Caki2 (cell line): ENCODE results near the gene TLR6. TPM values are rescaled to one million over a fixed set of nuclear protein-coding genes. Genes with fewer than 3 reads are reported as not detected.
A peak's percentile ranks its signal among the peaks of the same experiment; 100 is the strongest.
"Not testable (repeated sequence)": the region's sequence is repeated elsewhere in the genome, so short reads cannot be mapped to it uniquely, and the experiment has no call there.

Source experiments
- DNase-seq: peaks from one replicate; pipeline ENCODE4 v3.0.0-alpha.2; 2015; ENCODE audit warnings: low read depth
- in situ Hi-C: cut with HindIII; loops from 2 replicates; pipeline ENCODE4 v1.10.0; 2016; ENCODE audit warnings: low sequenced_read_pairs, low pct_unique_long_range_greater_than_20kb, mixed read lengths
- total RNA-seq: library from RNA; depleted of rRNA; stranded (reverse); fragments of >200 nt; shearing (Covaris generic); gene quantifications from 2 replicates; pipeline ENCODE4 v1.2.3, GENCODE V29; 2014; ENCODE audit warnings: low replicate concordance

The TLR6 gene
- total RNA-seq, 1 experiment from 2014 or later: 6.2 TPM

DNA sequence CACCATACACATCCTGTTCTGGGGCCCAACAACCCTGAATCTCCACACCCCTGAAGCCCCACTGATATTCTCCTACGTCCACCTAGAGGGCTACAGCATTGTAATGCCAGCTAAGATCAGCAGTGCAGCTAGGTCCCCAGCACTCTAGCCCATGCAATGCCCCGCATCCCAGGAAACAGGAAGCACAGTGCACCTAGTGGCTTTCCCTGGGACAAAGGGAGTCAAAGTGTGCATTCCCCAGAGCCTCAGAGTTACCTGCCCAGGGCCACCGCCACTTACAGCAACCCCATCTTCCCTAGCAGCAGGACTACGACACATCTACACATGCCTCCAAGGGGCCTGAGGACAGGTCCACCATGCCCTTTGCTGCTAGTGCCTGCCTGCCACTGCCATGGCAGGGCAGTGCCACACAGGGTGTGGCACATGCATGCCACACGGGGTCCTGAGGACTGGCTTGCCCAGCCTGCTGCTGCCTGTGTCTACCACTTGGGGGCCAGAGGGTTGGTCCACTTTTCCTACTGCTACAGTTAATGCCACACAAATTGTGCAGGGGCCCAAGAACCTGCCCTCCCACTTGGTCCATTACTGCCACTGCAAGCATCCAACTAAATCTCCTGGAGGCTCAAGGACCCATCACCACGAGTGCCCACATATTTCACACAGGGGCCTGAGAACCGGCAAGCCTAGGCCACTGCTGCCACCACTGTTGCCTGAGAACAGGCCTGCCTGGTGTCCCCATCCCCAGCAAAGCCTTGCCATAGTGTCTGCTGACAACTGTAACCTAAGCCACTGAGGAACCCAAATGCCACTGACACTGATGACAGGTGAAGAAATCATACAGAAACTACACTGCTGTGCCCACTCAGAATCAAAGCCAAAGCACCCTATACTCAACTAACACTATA, 23.7 kb downstream of the TLR6 start:
- no peak for DNase-seq

GRCh38 chr4:38832206-38832605, 24.4 kb downstream of the TLR6 start:
- DNase-seq: no peak
- in situ Hi-C loops: no loop called here

More for the DNA sequence above, 23.7 kb downstream of the TLR6 start:
- in situ Hi-C loops: no loop called here

DNA sequence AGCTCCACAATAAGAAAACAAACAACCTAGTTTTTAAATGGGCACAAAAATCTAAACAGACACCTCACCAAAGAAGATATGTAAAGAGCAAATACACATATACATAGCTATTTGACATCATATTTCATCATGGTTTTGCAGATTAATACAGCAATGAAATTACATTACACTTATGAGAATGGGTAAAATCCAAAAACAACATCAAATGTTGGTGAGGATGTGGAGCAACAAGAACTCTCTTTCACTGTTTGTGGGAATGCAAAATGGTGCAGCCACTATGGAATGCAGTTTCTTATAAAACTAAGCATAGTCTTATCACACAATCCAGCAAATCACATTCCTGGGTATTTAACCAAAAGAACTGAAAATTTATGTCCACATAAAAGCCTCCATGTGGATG, 25.0 kb downstream of the TLR6 start:
- in situ Hi-C loops: no loop called here
- DNase-seq: no peak

GRCh38 chr4:38829237-38829636, 27.4 kb downstream of the TLR6 start:
- in situ Hi-C loops: no loop called here
- no peak for DNase-seq

GRCh38 chr4:38823766-38824165, 32.9 kb downstream of the TLR6 start:
- no peak for DNase-seq
- in situ Hi-C loops: no loop called here

GRCh38 chr4:38822748-38823303, 33.8 kb downstream of the TLR6 start:
- DNase-seq: no peak
- in situ Hi-C loops: no loop called here

DNA sequence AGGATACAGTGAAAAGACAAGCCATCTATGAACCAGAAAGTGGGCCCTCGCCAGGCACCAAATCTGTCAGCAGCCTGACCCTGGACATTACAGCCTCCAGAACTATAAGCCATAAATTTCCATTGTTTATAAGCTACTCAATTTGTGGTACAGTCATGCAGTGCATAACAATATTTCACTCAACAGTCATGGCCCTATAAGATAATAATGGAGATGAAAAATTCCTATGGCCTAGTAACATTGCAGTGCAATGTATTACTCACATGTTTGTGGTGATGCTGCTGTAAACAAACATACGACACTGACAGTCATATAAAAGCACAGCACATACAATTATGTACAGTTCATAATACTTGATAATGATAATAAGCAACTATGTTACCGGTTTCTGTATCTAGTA, 34.9 kb downstream of the TLR6 start:
- in situ Hi-C loops: no loop called here
- DNase-seq: no peak

DNA sequence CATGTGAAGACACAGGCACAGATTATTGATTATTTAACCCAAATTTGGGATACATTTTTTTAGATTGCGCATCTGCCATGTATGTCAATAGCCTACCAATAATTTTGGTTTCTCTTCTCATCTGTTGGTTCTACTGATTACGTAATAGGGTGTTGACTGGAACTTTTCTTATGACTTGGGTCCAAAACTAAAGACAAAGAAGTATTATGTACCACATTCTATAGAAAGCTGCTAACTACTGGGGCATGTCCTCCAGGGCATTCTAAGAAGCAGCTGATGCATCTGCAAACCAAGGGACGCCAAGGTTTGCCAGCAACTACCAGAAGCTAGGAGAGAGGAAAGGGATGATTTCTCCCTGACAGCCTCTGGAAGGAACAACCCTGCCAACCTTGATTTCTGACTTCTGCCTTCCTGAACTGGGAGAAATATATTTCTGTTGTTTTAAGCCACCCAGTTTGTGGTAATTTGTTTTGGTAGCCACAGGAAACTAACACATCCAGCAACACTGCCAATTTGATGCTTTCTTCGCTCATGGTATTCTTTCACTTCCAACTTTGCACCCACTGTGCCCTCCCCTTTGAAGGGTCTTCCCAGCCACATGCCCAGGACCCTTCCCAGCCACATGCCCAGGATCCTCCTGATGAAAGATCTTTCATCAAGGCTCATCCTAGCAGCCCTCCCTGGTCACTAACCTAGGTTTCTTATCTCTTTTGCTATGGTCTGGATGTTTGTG, 36.1 kb downstream of the TLR6 start:
- no peak for DNase-seq
- in situ Hi-C loops: no loop called here

- in situ Hi-C loops: no loop called here
- DNase-seq: peak; percentile 30
Measured at GRCh38 chr4:38819569-38819968, 37.0 kb downstream of the TLR6 start.

- in situ Hi-C loops: no loop called here
- peak; percentile 34 for DNase-seq
Measured at GRCh38 chr4:38818441-38818976, 38.1 kb downstream of the TLR6 start.

DNA sequence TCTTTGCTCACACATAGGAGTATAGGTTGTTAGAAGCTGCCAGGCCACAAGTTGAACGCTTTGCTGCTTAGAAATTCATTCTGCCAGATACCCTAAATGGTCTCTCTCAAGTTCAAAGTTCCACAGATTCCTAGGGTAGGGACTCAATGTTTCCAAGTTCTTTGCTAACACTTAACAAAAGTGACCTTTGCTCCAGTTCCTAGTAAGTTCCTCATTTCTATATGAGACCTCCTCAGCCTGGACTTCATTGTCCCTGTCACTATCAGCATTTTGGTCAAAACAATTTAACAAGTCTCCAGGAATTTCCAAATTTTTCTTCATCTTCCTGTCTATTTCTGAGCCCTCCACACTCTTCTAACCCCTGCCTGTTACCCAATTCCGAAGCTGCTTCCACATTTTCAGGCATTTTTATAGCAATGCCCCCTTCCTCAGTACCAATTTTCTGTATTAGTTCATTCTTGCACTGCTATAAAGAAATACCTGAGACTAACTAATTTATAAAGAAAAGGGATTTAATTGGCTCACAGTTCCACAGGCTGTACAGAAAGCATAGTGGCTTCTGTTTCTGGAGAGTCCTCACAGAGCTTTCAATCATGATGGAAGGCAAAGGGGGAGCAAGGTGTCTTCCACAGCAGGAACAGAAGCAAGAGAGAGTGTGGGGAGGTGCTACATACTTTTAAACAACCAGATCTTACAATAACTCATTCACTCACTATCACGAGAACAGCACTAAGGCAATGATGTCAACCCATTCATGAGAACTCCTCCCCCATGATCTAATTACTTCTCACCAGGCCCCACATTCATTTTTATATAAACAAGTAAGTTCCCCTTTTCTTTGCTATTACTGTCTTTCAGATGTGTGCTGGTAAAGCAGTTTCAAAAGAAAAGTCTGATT, 40.5 kb downstream of the TLR6 start:
- peak; percentile 23 for DNase-seq

GRCh38 chr4:38814386-38814785, 42.2 kb downstream of the TLR6 start:
- in situ Hi-C loops: no loop called here
- DNase-seq: no peak

More for the DNA sequence above, 40.5 kb downstream of the TLR6 start:
- in situ Hi-C loops: no loop called here

GRCh38 chr4:38811297-38811696, 45.3 kb downstream of the TLR6 start:
- in situ Hi-C loops: no loop called here
- DNase-seq: no peak

DNA sequence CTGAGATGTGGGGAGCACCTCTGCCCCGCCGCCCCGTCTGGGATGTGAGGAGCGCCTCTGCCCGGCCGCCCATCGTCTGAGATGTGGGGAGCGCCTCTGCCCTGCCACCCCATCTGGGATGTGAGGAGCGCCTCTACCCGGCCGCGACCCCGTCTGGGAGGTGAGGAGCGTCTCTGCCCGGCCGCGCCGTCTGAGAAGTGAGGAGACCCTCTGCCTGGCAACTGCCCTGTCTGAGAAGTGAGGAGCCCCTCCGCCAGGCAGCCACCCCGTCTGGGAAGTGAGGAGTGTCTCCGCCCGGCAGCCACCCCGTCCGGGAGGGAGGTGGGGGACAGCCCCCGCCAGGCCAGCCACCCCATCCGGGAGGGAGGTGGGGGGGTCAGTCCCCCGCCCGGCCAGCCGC, 49.2 kb downstream of the TLR6 start:
- DNase-seq, in situ Hi-C loops: not testable (repeated sequence)

DNA sequence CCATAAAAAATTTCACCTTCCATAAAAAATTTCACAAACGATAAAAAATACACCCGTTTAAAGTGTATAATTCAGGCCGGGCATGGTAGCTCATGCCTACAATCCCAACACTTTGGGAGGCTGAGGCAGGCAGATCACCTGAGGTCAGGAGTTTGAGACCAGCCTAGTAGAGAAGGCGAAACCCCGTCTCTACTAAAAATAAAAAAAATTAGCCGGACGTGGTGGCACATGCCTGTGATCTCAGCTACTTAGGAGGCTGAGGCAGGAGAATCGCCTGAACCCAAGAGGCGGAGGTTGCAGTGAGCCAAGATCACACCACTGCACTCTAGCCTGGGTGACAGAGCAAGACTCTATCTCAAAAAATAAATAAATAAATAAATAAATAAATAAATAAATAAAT, 50.4 kb downstream of the TLR6 start:
- in situ Hi-C loops, DNase-seq: not testable (repeated sequence)

- no peak for DNase-seq
Measured at GRCh38 chr4:38805530-38806145, 51.0 kb downstream of the TLR6 start.

GRCh38 chr4:38804654-38805295, 51.8 kb downstream of the TLR6 start, which contains the start of gene TLR1:
TSS of gene TLR1 (minus strand) at chr4:38804791. CDS start at chr4:38798831, 5,960 bp downstream.
- peak; percentile 48 for DNase-seq
- in situ Hi-C loops: no loop called here

More at GRCh38 chr4:38805530-38806145, 51.0 kb downstream of the TLR6 start:
- in situ Hi-C loops: no loop called here
